Measurements from ENCODE around the gene CREB1.
"Not testable (repeated sequence)": the region's sequence is repeated elsewhere in the genome, so short reads cannot be mapped to it uniquely, and the experiment has no call there.

CREB1 gene

DNA sequence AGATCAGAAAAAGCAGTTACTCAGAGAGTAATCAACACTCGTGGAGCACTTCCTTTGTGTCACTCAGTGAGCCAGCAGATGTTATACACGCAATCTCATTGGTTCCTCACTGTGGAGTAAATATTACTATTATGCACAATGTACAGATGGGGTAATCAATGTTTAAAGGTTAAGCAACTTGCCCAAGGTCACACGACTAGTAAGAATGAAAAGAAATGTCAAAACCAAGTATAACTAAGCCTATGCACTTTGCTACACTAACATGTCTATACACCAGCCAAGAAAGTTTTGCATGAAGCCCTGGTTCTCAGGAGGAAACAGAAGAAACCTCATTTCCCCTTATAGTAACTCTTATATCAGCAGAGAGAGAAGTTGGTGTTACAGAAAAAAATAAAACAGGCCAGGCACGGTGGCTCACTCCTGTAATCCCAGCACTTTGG, 90.0 kb downstream of the CREB1 start:
- DNase-seq: peak; percentile 70 to 89

DNA sequence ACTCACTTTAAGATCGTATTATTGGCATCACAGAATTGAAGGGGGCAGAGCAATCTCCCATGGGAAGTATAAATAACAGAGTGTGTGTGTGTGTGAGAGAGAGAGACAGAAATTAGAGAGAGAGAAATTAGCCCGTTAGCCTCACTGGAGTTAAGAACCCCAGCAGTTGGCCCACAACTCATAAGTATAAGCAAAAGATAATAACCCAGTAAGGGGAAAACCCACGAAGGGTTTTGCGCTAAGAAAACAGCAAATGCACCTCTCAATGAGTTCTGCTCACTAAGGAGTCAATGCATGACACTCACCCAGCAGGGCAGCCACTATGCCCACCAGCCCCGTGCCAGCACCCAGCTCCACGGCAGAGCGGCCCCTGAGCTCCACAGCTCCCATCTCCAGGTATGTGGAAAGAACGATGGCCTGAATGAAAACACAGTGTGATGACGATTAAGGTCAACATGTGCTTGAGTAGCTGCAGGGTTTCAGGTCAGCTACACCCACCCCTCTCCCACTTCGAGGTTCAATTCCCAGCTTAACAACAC, 91.8 kb downstream of the CREB1 start:
- DNase-seq: no peak

DNA sequence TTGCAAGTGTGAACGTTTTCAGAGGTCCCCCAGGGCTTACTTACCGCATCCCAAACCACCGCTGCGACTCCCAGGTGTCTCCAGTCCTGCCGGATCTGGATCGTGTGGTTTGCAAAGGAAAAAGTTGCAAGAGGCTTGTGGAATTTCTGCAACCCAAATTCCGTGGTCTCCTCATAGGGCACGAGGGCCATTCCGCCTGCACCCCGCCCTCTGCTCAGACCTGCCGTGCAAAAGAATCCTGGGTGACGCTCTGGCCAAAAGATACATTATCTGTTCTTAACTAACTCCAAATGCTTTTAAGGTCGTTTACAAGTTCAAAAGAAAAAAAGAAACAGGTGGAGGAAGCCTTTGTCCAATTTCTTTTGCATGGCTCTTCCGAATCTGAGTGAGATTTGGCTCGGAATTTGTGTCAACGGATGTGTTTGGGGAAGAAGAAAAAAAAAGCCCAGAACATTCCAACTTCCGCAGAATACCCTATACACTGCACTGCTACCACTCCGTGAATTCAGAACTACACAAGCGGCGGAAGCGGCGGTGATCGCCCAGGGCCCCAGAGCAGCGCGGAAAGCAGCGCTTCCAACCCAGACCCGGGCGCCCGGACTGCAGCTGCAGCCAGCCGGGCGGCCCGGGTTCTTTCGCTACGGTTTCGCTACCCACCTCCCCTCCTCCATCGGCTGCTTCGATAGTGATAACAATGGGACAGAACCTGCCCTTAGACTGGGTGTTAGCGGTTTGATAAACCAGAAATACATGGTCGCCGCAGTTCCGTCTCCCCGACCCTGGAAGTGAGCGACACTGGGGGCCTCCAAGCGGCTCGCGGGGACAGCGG, 94.6 kb downstream of the CREB1 start:
- peak; percentile 79 to 80 for DNase-seq

DNA sequence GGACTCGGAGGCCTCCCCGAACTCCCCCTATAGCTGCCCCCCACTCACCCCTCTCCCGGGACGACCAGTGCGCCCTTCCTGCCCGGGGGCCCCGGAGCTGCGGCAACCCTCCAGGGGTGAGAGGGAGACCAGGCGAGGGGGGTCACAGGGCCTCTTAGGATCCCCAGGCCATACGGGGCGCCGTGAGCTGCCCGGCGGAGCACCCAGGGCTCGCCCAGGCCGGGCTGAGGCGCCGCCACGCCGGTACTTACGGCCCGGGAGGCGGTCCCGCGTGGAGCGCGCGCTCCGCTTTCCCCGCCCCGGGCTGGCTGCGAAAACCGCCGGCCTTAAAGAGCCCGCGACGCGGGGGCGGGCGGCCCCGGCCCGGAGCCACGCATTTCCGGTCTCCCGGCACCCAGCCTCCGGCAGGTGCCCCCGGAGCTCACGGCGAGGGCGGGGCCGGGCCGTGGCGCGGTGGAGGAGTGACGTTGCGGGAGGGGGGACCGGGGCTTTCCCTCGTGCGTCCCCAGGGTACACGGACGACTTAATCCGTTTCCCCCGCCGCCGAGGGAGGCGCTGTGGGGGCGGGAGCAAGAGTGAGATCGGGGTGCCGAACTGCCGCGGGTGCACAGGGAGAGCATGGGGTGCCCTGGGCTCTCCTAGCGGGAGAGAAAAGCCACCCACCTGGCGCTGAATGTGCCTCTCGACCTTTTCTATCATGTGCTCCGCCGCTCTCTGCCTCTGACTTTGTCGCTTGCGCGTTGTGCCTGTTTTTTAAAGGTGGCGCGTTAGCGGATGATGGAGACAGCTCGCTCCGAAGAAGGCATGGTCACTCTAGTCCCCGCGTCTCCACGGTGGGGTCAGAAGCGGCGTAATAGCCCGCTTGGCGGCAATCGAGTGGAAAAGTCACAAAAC, 95.5 kb downstream of the CREB1 start, which contains the start of gene METTL21A:
Gene METTL21A, minus strand, starts transcription at position 381 of the 894 bp plus-strand sequence. CDS start 1,019 bp downstream, outside the sequence.
- peak; percentile 83 to 85 for DNase-seq

DNA sequence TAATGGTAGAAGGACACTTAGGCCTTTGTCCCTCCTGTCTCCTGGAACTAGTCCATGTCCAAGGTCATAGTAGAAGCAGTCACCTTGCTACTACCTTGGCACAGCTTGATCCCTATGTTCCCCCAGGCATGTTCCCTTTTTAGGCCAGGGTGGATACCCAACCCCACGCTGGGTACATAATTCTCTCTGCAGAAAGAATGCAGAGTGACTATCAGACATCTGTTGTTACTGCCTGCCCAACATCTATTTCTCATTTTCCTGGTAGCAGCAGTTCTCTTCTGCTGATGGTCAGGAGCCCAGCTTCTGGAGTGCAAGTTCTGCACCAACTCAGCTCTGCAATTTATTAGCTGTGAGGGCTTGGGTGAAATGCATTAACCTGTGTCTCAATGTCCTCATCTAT, 99.8 kb downstream of the CREB1 start:
- no peak for DNase-seq

DNA sequence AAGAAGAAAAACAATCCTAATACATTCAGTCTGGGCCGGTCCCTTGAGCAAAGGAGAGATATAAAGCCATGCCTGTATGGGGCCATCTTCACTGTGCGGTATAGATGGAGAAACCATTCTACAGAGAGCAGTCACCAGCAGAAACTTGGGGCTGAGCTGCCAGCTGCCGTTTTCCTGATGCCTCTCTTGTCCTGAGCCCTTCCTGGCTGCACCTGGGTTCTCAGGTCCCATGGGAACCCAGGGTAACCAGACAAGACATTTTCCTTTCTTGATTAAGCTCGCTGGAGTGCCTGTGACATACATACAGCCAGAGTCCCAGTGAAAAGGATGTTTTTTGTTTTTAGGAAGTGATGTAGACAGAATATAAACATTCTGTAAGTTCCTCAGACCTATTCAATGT, 100.7 kb downstream of the CREB1 start:
- DNase-seq: no peak

DNA sequence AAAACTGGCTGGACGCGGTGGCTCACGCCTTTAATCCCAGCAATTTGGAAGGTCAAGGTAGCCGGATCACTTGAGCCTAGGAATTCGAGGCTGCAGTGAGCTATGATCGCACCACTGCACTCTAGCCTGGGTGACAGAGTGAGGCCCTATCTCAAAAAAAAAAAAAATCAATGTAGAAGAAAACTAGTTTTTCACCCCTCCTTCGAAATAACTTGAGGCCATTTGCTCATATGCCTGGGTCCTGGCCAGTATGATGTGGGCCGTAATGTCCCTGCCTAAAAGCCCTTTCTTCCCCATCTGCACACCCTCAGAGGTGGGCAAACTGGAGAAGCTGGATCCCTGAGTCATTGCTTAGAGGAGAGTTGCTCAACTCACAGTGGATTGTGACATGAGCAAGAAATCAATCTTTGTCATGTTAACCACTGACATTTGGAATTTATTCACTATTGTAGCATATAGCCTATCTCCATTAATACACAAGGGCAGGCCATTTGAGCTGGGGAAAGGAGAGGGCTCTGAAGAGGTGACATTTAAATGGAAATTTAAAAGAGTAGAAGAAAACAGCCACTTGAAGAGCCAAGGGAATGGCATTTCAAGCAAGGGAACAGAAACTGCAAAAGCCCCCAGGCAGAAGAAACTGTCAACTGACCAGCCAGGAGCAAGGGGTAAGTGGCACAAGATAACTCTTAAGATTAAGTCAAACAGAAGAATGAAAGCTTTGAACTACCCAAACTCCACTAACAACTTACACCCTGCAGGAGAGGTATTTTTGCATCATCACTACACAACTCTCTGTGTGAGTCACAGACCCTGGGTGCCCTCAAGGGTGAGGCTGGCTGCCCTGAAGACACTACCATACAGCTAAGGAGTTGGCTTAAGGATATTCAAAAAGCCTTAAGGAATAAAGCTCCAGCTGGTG, 103.1 kb downstream of the CREB1 start:
- peak; percentile 88 for DNase-seq

DNA sequence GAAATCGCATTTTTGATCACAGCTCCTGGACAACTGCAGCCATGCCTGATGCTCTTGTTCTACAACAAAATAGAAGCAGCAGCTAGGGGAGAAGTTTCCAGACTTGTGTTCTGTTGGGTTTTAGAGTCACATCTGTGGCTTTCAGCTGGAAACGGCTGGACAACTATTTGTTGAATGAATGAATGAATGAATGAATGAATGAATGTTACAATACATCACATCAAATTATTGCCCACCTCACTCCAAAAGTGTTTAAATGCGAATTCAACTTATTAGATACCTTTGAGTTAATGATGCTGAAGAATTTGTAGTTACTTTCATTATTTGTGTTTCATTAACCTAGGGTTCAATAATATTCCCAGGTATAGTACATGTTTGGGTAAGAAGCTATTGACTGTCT, 103.9 kb downstream of the CREB1 start:
- DNase-seq: no peak

DNA sequence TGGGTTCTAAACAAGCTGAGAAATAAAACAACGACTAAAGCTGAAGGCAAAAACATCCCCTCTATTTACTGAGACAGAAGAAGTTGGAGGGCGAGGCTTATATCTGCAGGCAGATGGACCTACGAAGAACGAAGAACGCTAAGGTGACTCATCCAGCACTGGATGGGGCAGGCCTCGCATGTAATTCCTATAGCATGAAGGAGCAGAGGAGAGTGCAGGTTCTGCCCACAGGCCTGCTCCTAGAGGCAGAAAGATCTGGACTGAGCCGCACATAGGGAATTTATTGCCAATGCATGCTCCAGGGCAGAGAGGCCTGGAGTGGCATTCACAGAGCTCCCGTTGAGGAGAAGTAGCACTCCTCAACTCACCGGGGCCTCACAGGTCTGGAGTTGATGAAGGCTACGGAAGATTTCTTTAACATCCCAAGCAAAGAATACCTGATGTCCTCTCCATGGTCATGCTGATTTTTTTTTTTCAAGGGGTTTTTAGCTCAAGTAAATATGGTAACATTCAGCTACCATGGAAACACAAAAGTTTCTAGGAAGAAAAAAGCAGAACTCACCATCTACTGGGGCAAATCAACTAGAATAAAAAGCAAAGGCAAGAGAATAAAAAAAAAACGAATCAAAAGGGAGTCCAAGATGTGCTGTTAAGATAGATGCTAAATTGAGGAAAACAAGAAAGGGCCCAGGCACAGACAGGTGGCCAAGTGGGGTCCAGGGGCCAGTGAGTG, 105.9 kb downstream of the CREB1 start:
- DNase-seq: peak; percentile 17 to 19

DNA sequence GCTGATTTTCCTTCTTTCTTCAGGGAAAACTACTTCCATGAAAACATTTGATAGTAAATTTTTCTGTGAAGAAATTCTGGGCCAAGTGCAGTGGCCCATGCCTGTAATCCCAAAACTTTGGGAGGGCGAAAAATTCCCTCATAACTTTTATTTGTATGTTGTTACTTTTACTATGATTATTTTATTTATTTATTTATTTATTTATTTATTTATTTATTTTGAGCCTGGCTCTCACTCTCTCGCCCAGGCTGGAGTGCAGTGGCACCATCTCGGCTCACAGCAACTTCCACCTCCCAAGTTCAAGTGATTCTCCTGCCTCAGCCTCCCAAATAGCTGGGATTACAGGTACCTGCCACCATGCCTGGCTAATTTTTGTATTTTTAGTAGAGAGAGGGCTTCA, 109.5 kb downstream of the CREB1 start:
- not testable (repeated sequence) for DNase-seq

DNA sequence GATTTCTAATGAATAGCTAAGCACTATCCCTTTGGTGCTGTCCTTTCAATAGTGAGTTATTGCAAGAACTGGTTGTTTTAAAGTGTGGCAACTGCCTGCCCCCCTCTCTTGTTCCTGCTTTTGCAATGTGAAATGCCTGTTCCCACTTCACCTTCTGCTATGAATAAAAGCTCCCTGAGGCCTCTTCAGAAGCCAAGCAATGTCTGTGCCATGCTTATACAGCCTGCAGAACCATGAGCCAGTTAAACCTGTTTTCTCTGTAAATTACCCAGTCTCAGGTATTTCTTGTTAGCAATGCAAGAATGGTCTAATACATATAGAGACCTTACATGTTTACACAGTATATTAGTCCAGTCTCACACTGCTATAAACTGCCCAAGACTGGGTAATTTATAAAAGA, 110.4 kb downstream of the CREB1 start:
- DNase-seq: no peak

DNA sequence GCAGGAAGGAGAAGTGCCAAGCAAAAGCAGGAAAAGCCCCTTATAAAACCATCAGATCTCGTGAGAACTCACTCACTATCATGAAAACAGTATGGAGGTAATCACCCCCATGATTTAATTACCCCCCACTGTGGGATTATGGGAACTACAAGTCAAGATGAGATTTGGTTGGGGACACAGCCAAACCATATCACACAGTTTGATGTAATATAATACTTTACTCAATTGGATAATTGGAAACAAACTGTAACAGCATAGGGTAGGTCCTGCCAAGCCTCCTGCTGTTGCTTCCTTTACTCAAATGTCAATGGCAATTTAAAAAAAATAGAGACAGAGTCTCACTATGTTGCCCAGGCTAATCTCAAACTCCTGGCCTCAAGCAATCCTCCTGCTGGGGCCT, 110.9 kb downstream of the CREB1 start:
- DNase-seq: no peak

DNA sequence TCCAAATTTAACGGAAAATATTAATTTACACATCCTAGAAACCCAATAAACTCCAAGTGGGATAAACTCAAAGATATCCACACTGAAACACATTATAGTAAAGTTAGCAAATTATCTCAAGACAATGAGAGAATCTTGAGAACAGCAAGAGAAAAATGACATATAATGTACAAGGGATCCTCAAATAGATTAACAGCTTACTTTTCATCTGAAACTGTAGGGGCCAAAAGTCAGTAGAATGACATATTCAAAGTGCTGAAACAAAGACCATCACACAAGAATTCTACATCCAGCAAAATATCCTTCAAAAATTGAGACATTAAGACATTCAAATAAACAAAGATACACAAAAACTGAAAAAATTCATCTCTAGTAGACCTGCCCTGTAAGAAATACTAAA, 114.1 kb downstream of the CREB1 start:
- DNase-seq: no peak

DNA sequence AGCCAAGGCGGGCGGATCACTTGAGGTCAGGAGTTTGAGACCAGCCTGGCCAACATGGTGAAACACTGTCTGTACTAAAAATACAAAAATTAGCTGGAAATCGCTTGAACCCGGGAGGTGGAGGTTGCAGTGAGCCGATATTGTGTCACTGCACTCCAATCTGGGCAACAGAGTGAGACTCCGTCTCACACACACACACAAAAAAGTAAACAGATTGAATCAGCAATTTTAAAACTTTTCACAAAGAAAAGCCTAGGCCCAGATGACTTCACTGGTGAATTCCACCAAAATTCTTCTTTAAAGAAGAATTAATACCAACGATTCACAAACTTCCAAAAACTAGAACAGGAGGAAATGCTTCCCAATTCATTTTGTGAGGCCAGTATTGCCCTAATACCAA, 116.8 kb downstream of the CREB1 start:
- not testable (repeated sequence) for DNase-seq
